Panc1 (cell line): ENCODE measurements around the gene MACROD2. TPM values are rescaled to one million over a fixed set of nuclear protein-coding genes. Genes with fewer than 3 reads are reported as not detected.

Experiments used
- ATAC-seq: fragments of 200-7000 bp; cut with Tn5 transposase; 2 replicates; pipeline ENCODE4 v1.9.1; 2020; ENCODE audit warnings: mild to moderate bottlenecking, moderate library complexity
- BruUV-seq: library from RNA; stranded (reverse); fragments of 400-500 nt; replicated peaks from 2 replicates; lab custom pipeline; 2021; lab: Mats Ljungman, UMichigan
- CTCF ChIA-PET: fragments of 300-600 bp; sonication (Branson Sonifier 250); formaldehyde crosslinking; loops from one replicate; lab custom pipeline; 2022; ENCODE audit warnings: antibody characterized with exemption; lab: Charles Lee
- POLR2A ChIA-PET: fragments of 300-600 bp; sonication (Branson Sonifier 250); formaldehyde crosslinking; loops from one replicate; lab custom pipeline; 2022; ENCODE audit warnings: antibody characterized with exemption; lab: Charles Lee
- DNase-seq: peaks from one replicate; pipeline ENCODE4 v3.0.0-alpha.2; 2010; ENCODE audit warnings: low read depth, low spot score
- H3K27ac ChIP-seq: 2 replicates; pipeline ENCODE4 v1.5.1; 2011; ENCODE audit warnings: mild to moderate bottlenecking, low read length, inconsistent platforms
- H3K27me3 ChIP-seq: fragments of 200-500 bp; sonication (Bioruptor generic); 2 replicates; pipeline ENCODE4 v1.6.0; 2014; ENCODE audit warnings: low read length, inconsistent platforms; ENCODE audit not compliant: control insufficient read depth, insufficient read depth
- H3K36me3 ChIP-seq: fragments of 200-500 bp; sonication (Bioruptor generic); 2 replicates; pipeline ENCODE4 v1.5.1; 2014; ENCODE audit warnings: inconsistent platforms, mild to moderate bottlenecking, low read length, moderate library complexity; ENCODE audit not compliant: control insufficient read depth, insufficient read depth
- H3K4me1 ChIP-seq: 2 replicates; pipeline ENCODE4 v1.5.1; 2011; ENCODE audit warnings: inconsistent platforms, mild to moderate bottlenecking, low read length, moderate library complexity; ENCODE audit not compliant: control insufficient read depth, insufficient read depth
- H3K4me3 ChIP-seq, 2 experiments: 2 replicates each; pipeline ENCODE4 v1.5.1; 2011 to 2012; ENCODE audit warnings: low read depth in 2 of 2, low read length in 2 of 2, mild to moderate bottlenecking in 2 of 2, inconsistent platforms in 1 of 2, moderate library complexity in 1 of 2
- H3K9me3 ChIP-seq: fragments of 200-500 bp; sonication (Bioruptor generic); 2 replicates; pipeline ENCODE4 v1.5.1; 2014; ENCODE audit warnings: low read depth, mild to moderate bottlenecking, inconsistent platforms, low read length, moderate library complexity; ENCODE audit not compliant: control insufficient read depth, insufficient read depth
- POLR2AphosphoS5 ChIP-seq: IDR thresholded peaks from 2 replicates; pipeline ENCODE4 v1.6.1; 2012; ENCODE audit warnings: mild to moderate bottlenecking, low read depth, low read length, moderate library complexity
- SIN3A ChIP-seq: IDR thresholded peaks from 2 replicates; pipeline ENCODE4 v1.6.1; 2012; ENCODE audit warnings: low read depth, mild to moderate bottlenecking, low read length, moderate library complexity, borderline replicate concordance; ENCODE audit not compliant: insufficient read depth
- TCF7L2 ChIP-seq: IDR thresholded peaks from 2 replicates; pipeline ENCODE4 v1.6.1; 2011; ENCODE audit warnings: mild to moderate bottlenecking, low read depth, low read length, inconsistent platforms
- in situ Hi-C: cut with HindIII; loops from 2 replicates; pipeline ENCODE4 v1.10.0; 2016; ENCODE audit warnings: low sequenced_read_pairs, low pct_unique_long_range_greater_than_20kb
- intact Hi-C: fragments of 100-400 bp; cut with micrococcal nuclease; formaldehyde crosslinking; loops from one replicate; pipeline ENCODE4 v1.10.0; 2022; ENCODE audit not compliant: unreplicated experiment
- total RNA-seq: library from RNA; stranded (reverse); gene quantifications from one replicate; pipeline ENCODE4 v1.2.1, GENCODE V29; 2021; ENCODE audit not compliant: unreplicated experiment
- TF ChIP-seq, protein P1 (sequence below): fragments of 450-650 bp; IDR thresholded peaks from 2 replicates; pipeline ENCODE4 v1.5.1; 2017; ENCODE audit warnings: mild to moderate bottlenecking
- TF ChIP-seq, protein P2 (sequence below), 2 experiments: IDR thresholded peaks; 2 replicates each; pipeline ENCODE4 v1.6.1; 2011 to 2012; ENCODE audit warnings: low read depth in 2 of 2, control low read depth in 1 of 2, low read length in 1 of 2, mild to moderate bottlenecking in 1 of 2, moderate library complexity in 1 of 2; ENCODE audit not compliant: insufficient read depth in 1 of 2

MACROD2 gene
- total RNA-seq, 1 experiment from 2014 or later, result 1.2 TPM

DNA sequence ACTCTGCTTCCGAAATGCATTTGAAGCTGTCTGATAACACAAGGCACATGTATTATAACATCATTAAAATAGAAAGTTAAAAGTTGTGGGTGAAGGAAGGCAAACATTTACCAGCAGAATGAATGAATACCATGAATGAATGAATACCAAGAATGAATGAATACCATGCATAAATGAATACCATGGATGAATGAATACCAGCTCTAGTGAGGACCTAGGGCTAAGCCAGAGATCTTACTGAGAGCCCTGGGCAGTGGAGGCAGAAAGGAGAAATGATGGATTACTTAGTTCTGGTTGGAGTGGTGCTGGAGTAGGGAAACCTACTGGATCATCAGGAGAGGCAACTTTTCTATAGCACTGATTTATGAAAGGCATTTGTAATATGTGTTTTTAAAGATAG is 1579.9 kb downstream of the MACROD2 start:
- DNase-seq, result no peak
- Histone ChIP-seq H3K9me3 (no peaks in the 10 kb centered on the region), H3K4me1 (no peaks in the 10 kb centered on the region), H3K27ac (no peak overlapping the region), H3K4me3 (no peak overlapping the region), H3K27me3 (no peaks in the 10 kb centered on the region), H3K36me3 (no peaks in the 10 kb centered on the region)
- no TSS peak for BruUV-seq
- in situ Hi-C loops, result no loop called here
- POLR2A ChIA-PET, result no interaction called here
- CTCF ChIA-PET, result no interaction called here
- TF ChIP-seq SIN3A (no peak), POLR2AphosphoS5 (no peak)
- TF ChIP-seq, protein P1, sequence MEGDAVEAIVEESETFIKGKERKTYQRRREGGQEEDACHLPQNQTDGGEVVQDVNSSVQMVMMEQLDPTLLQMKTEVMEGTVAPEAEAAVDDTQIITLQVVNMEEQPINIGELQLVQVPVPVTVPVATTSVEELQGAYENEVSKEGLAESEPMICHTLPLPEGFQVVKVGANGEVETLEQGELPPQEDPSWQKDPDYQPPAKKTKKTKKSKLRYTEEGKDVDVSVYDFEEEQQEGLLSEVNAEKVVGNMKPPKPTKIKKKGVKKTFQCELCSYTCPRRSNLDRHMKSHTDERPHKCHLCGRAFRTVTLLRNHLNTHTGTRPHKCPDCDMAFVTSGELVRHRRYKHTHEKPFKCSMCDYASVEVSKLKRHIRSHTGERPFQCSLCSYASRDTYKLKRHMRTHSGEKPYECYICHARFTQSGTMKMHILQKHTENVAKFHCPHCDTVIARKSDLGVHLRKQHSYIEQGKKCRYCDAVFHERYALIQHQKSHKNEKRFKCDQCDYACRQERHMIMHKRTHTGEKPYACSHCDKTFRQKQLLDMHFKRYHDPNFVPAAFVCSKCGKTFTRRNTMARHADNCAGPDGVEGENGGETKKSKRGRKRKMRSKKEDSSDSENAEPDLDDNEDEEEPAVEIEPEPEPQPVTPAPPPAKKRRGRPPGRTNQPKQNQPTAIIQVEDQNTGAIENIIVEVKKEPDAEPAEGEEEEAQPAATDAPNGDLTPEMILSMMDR, result no peak
- no peak for ATAC-seq
- intact Hi-C loops, result no loop called here

DNA sequence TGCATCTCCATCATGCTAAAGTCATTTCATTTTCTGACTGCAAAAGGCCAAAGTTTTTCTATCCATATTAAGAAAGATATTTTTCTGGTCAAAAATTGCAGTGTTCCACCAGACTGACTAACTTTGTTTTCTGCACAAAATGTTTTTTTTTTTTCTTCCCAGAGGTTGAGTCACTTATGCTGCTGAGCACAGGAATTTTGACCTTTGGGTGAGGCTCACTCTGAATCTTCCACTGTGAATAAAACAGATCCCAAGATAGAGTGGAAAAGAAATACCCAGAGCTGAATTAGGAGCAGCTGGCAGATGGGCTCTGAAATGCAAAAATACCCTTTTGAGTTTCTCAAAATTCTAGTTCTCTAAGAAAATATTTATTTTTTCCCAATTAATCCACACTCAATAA is 1581.1 kb downstream of the MACROD2 start:
- no peak overlapping the region for H3K4me3 ChIP-seq
- in situ Hi-C loops (no loop called here), intact Hi-C loops (no loop called here)
- CTCF ChIA-PET, result no interaction called here
- POLR2A ChIA-PET, result no interaction called here
- no peak for DNase-seq
- no peaks in the 10 kb centered on the region for H3K9me3 ChIP-seq
- no peak for ATAC-seq
- H3K4me1 ChIP-seq, result no peaks in the 10 kb centered on the region
- no peaks in the 10 kb centered on the region for H3K27me3 ChIP-seq
- H3K36me3 ChIP-seq, result no peaks in the 10 kb centered on the region
- H3K27ac ChIP-seq, result no peak overlapping the region
- TF ChIP-seq SIN3A, result no peak
- TF ChIP-seq, protein P1, result no peak
- BruUV-seq, result no TSS peak

DNA sequence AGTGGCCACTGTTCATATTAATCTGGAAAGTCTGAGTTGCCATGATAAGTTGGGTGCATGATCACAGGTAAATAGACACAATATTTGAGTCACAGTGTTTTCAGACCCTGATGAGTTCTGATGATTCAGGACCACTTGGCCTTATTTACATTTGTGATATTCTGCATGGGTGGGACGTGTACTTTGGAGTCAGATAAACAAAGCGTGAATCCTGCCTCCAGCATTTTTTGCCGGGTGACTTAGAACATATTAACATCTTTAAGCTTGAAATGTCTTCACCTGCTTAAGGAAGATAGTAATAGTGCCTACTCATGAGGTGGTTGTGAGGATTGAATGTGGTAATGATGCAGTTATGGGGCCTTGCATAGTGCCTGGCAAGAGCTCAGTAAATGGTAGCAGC is 1582.8 kb downstream of the MACROD2 start:
- in situ Hi-C loops, result no loop called here

More for the DNA sequence above, 1582.8 kb downstream of the MACROD2 start:
- ATAC-seq, result no peak
- no peak for DNase-seq
- Histone ChIP-seq H3K27ac (no peak overlapping the region), H3K9me3 (no peaks in the 10 kb centered on the region), H3K27me3 (no peaks in the 10 kb centered on the region), H3K36me3 (no peaks in the 10 kb centered on the region), H3K4me1 (no peaks in the 10 kb centered on the region), H3K4me3 (no peak overlapping the region)
- TF ChIP-seq, protein P1, result no peak
- TF ChIP-seq, protein P2, sequence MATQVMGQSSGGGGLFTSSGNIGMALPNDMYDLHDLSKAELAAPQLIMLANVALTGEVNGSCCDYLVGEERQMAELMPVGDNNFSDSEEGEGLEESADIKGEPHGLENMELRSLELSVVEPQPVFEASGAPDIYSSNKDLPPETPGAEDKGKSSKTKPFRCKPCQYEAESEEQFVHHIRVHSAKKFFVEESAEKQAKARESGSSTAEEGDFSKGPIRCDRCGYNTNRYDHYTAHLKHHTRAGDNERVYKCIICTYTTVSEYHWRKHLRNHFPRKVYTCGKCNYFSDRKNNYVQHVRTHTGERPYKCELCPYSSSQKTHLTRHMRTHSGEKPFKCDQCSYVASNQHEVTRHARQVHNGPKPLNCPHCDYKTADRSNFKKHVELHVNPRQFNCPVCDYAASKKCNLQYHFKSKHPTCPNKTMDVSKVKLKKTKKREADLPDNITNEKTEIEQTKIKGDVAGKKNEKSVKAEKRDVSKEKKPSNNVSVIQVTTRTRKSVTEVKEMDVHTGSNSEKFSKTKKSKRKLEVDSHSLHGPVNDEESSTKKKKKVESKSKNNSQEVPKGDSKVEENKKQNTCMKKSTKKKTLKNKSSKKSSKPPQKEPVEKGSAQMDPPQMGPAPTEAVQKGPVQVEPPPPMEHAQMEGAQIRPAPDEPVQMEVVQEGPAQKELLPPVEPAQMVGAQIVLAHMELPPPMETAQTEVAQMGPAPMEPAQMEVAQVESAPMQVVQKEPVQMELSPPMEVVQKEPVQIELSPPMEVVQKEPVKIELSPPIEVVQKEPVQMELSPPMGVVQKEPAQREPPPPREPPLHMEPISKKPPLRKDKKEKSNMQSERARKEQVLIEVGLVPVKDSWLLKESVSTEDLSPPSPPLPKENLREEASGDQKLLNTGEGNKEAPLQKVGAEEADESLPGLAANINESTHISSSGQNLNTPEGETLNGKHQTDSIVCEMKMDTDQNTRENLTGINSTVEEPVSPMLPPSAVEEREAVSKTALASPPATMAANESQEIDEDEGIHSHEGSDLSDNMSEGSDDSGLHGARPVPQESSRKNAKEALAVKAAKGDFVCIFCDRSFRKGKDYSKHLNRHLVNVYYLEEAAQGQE (IDR thresholded peaks at IDR 0.05; ENCODE audit: insufficient read depth in 1 of 2, low read depth in 2 of 2, low read length in 1 of 2), result no peak
- no peak for TF ChIP-seq SIN3A
- no peak for TF ChIP-seq POLR2AphosphoS5
- no peak for TF ChIP-seq TCF7L2
- BruUV-seq, result no TSS peak
- intact Hi-C loops, result no loop called here
- POLR2A ChIA-PET, result no interaction called here
- CTCF ChIA-PET, result no interaction called here
